Activated T-helper 2 cell treated with anti-CD3 and anti-CD28 coated beads, Interferon-gamma antibody, Interleukin-2, Interleukin-4, amounts not matched to agents 10 μg/mL and 5 μg/mL and 100 μg/mL, durations not matched to agents 14 hours and 24 hours and 36 hours (primary cell): ENCODE measurements around the gene PHPT1. TPM values are rescaled to one million over a fixed set of nuclear protein-coding genes. Genes with fewer than 3 reads are reported as not detected.

Experiments used
- DNase-seq: peaks from one replicate; pipeline ENCODE4 v3.0.0; 2021; ENCODE audit warnings: low spot score
- H3K27ac Mint-ChIP-seq: one replicate; pipeline ENCODE4 v1.8.0; 2021; ENCODE audit warnings: mixed read lengths
- H3K27me3 Mint-ChIP-seq: one replicate; pipeline ENCODE4 v1.8.0; 2021; ENCODE audit warnings: low read depth, mixed read lengths
- H3K36me3 Mint-ChIP-seq: one replicate; pipeline ENCODE4 v1.8.0; 2021; ENCODE audit warnings: low read depth, mixed read lengths
- H3K4me1 Mint-ChIP-seq: one replicate; pipeline ENCODE4 v1.8.0; 2021; ENCODE audit warnings: low read depth, mixed read lengths
- H3K4me3 Mint-ChIP-seq: one replicate; pipeline ENCODE4 v1.8.0; 2021; ENCODE audit warnings: low read depth, mild to moderate bottlenecking, moderate library complexity, mixed read lengths
- H3K9me3 Mint-ChIP-seq: one replicate; pipeline ENCODE4 v1.8.0; 2021; ENCODE audit warnings: mixed read lengths
- intact Hi-C: fragments of 100-400 bp; cut with micrococcal nuclease; formaldehyde crosslinking; loops from one replicate; pipeline ENCODE4 v1.15.1; 2023
- total RNA-seq: library from RNA; stranded (reverse); gene quantifications from 2 replicates; pipeline ENCODE4 v1.2.3, GENCODE V29; 2022

PHPT1 gene
- total RNA-seq, 1 donor from 2014 or later: 127 TPM

DNA sequence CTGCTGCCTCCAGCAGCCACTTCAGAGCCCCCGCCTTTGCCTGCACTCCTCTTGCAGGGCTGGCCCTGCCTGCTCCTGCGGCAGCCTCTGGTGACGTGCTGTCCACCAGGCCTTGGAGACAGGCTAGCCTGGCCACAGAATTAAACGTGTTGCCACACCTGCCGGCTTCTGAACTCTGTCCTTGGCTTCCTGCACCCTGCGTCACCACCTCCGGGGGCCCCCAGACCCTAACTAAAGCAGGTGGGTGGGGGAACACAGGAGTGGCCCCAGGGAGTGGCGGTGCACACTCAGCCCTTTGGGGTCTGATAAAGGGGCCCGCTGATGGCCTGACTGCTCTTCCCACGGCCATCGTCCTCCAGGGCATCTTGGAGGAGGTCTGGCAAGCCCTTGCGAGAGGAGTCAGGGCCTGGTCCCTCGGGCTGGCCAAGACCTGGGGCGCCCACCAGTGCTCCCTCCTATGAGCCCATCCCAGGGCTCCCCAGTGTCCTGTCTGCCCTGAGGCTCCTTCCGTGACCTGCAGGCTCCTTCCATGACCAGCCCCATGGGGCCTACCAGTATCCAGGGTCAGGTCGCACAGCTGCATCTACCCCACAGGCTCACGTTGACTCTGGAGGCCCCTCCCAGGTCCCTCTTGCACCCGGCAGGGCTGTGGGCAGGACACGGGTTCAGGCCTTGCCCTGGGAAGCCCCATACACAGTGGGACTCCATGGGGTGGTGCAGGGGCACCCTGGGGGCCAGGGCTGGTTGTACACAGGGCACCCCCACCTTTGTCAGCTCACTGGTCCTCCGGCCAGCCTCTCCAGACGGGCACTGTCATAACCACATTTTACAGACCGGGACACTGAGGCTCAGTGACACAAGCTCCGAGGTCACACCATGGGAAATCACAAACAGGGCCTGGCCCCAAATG lies 1.9 kb downstream of the PHPT1 start:
- peaks cover 9% of the 10 kb centered on the region for H3K27me3 Mint-ChIP-seq

DNA sequence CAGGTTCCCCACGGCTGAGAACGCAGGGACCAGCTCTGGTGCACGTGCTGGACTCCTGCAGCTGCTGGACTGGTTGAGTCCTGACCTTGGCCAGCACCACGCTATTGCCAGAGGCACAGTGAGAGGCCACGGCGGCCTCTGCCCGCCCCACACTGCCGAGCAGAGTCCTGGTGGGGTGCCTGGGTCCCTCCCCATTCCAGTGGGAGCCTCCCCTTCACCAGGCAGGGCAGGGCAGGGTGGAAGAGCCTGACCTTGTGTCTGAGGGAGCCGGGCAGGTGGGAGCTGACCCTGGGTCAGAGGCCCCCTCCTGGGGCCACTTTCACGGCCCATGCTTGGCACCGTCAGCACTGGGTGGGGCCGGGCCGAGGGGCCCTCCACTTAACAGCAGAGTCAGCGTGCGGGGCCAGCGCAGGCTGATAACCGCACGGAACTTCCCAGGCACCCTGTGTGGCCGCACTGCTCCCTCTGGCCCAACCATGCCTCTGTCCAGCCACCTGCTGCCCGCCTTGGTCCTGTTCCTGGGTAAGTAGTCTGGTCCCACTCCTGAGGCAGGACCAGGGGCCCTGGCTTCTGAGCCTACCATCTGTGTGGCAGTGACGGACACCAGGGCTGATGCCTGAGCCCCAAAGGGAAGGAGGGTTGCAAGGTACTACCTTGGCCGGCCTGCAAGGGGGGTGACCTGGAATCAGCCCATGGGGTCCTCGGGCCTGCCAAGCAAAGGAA lies 2.9 kb downstream of the PHPT1 start, which contains the start of gene MAMDC4:
Gene MAMDC4 (plus strand): TSS at position 406 of the 723 bp plus-strand sequence. CDS start 71 bp downstream, at position 477.
- H3K27me3 Mint-ChIP-seq: peaks cover 4% of the 10 kb centered on the region
- peaks cover 6% of the 10 kb centered on the region for H3K4me1 Mint-ChIP-seq
- no peaks in the 10 kb centered on the region for H3K9me3 Mint-ChIP-seq
- no peak within 1 kb of the TSS for H3K27ac Mint-ChIP-seq
- no peak for DNase-seq
- peak within 1 kb of the TSS; percentile 21 for H3K4me3 Mint-ChIP-seq
- intact Hi-C loops: no loop called here
- peaks cover 18% of the 10 kb centered on the region for H3K36me3 Mint-ChIP-seq

More for the DNA sequence above, 1.9 kb downstream of the PHPT1 start:
- Mint-ChIP-seq H3K4me1 (peaks cover 6% of the 10 kb centered on the region), H3K27ac (no peak overlapping the region), H3K9me3 (no peaks in the 10 kb centered on the region), H3K36me3 (peaks cover 21% of the 10 kb centered on the region), H3K4me3 (peak overlapping the region; percentile 26)
- DNase-seq: no peak
- intact Hi-C loops: no loop called here

DNA sequence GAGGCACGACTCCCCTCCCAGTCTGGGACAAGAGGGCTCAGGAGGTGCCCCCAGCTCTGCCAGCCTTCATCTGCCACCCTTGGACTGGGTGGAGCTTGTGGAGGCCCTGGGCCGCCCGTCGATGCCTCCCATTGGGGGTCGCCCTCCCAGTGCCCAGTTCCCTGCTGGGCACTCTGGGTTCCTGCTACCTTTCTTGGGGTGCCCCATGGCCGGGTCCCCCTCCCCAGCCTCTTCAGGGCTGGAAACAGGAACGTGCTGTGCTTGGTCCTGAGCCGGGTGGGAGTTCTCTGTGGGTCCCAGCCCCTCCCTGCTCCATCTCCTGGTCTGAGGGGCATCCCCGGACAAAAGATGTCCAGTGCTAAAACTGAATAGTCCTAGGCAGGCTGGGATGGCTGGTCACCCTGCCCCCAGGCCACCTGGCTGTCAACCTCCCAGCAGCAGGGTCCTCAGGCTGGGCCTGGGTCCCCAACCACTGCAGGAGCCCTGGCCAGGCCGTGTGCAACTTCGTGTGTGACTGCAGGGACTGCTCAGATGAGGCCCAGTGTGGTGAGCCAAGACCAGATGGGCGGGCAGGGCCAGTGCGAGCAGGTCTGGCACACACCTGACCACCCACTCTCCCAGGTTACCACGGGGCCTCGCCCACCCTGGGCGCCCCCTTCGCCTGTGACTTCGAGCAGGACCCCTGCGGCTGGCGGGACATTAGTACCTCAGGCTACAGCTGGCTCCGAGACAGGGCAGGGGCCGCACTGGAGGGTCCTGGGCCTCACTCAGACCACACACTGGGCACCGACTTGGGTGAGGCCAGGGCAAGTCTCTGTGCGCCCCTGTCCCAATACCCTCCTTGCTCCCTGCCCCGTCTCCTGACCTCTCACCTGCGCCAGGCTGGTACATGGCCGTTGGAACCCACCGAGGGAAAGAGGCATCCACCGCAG lies 3.7 kb downstream of the PHPT1 start:
- Mint-ChIP-seq H3K4me3 (no peak overlapping the region), H3K9me3 (no peaks in the 10 kb centered on the region), H3K27ac (no peak overlapping the region), H3K27me3 (no peaks in the 10 kb centered on the region), H3K36me3 (peaks cover 14% of the 10 kb centered on the region), H3K4me1 (peaks cover 1% of the 10 kb centered on the region)
- no peak for DNase-seq
- intact Hi-C loops: no loop called here

DNA sequence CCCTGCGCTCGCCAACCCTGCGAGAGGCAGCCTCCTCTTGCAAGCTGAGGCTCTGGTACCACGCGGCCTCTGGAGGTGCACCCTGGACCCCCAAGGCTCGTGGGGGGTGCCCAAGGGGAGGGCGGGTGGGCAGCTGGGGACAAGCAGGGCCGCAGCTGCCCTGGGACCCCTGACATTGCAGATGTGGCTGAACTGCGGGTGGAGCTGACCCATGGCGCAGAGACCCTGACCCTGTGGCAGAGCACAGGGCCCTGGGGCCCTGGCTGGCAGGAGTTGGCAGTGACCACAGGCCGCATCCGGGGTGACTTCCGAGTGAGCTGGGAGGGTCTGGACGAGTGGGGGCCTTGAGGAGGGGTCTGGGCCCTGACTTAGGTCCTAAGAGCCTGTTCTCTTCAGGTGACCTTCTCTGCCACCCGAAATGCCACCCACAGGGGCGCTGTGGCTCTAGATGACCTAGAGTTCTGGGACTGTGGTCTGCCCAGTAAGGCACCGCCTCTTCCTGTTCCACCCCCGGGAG lies 4.4 kb downstream of the PHPT1 start:
- Mint-ChIP-seq H3K36me3 (peaks cover 14% of the 10 kb centered on the region), H3K4me1 (peaks cover 1% of the 10 kb centered on the region), H3K27me3 (no peaks in the 10 kb centered on the region), H3K27ac (no peak overlapping the region), H3K9me3 (no peaks in the 10 kb centered on the region), H3K4me3 (no peak overlapping the region)
- DNase-seq: no peak
- intact Hi-C loops: no loop called here

DNA sequence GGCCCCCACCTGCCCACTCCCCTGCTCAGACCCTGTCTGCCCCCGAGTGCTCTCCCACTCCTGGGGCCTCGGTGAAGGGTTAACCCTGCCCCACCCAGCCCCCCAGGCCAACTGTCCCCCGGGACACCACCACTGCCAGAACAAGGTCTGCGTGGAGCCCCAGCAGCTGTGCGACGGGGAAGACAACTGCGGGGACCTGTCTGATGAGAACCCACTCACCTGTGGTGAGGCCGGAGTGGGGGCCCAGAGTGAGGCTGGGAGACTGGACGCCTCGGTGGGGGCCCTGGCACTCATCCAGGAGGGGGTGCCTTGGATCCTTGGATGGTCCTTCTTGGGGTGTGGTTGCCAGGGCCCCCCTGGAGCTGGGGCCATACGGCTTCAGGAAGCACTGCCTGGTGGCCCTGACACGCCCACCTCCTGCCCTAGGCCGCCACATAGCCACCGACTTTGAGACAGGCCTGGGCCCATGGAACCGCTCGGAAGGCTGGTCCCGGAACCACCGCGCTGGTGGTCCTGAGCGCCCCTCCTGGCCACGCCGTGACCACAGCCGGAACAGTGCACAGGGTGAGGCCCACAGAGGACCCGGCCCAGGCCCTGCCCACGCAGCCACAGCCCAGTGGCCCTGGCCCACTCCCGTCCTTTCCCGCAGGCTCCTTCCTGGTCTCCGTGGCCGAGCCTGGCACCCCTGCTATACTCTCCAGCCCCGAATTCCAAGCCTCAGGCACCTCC lies 5.1 kb downstream of the PHPT1 start:
- Mint-ChIP-seq H3K27ac (no peak overlapping the region), H3K36me3 (peaks cover 14% of the 10 kb centered on the region), H3K4me1 (peaks cover 1% of the 10 kb centered on the region), H3K4me3 (no peak overlapping the region), H3K27me3 (no peaks in the 10 kb centered on the region), H3K9me3 (no peaks in the 10 kb centered on the region)
- no peak for DNase-seq
- intact Hi-C loops: no loop called here

DNA sequence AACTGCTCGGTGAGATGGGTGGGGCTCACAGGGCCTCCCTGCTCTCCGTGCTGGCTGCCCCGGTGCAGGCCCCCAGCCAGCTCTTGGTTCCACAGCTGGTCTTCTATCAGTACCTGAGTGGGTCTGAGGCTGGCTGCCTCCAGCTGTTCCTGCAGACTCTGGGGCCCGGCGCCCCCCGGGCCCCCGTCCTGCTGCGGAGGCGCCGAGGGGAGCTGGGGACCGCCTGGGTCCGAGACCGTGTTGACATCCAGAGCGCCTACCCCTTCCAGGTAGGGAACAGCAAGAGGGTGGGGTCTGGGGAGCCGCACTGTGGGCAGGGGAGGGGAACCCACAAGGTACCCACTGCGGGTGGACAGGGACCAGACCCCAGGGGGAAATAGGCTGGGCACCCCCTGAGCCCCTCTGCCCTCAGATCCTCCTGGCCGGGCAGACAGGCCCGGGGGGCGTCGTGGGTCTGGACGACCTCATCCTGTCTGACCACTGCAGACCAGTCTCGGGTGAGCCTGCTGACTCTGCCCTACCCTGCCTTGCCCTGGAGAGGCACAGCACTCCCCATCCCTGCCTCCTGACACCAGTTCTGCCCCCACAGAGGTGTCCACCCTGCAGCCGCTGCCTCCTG lies 5.7 kb downstream of the PHPT1 start:
- no peaks in the 10 kb centered on the region for H3K9me3 Mint-ChIP-seq
- no peak for DNase-seq
- intact Hi-C loops: no loop called here
- no peak overlapping the region for H3K27ac Mint-ChIP-seq
- H3K36me3 Mint-ChIP-seq: peaks cover 14% of the 10 kb centered on the region
- peaks cover 1% of the 10 kb centered on the region for H3K4me1 Mint-ChIP-seq
- H3K4me3 Mint-ChIP-seq: no peak overlapping the region
- H3K27me3 Mint-ChIP-seq: no peaks in the 10 kb centered on the region

DNA sequence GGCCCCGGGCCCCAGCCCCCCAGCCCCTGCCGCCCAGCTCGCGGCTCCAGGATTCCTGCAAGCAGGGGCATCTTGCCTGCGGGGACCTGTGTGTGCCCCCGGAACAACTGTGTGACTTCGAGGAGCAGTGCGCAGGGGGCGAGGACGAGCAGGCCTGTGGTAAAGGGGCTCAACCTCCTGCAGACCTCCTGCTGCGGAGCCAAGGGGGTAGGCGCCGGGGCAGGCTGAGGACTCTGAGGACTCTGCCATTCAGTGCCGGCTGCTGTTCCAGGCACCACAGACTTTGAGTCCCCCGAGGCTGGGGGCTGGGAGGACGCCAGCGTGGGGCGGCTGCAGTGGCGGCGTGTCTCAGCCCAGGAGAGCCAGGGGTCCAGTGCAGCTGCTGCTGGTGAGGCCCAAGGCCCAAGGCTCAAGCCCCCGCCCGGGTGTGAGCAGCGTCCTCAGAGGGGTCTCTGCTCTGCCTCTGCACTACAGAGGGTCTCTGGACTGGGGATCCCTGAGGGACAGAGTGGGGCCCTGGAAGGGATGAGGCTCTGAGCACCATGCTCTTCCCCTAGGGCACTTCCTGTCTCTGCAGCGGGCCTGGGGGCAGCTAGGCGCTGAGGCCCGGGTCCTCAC lies 6.4 kb downstream of the PHPT1 start:
- Mint-ChIP-seq H3K4me1 (no peaks in the 10 kb centered on the region), H3K27me3 (no peaks in the 10 kb centered on the region), H3K27ac (no peak overlapping the region), H3K4me3 (no peak overlapping the region), H3K9me3 (no peaks in the 10 kb centered on the region), H3K36me3 (peaks cover 15% of the 10 kb centered on the region)
- intact Hi-C loops: no loop called here
- no peak for DNase-seq

DNA sequence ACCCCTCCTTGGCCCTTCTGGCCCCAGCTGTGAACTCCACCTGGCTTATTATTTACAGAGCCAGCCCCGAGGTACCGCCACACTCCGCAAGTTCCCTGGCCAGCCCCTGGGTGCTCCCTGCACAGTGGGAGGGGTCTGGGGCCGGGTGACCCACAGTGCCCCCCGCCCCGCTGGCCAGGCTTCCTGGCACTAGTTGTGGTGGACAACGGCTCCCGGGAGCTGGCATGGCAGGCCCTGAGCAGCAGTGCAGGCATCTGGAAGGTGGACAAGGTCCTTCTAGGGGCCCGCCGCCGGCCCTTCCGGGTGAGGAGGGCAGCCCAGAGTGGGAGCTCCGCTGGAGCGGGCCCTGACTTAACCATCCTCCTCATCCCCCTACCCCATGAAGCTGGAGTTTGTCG lies 6.9 kb downstream of the PHPT1 start:
- Mint-ChIP-seq H3K9me3 (no peaks in the 10 kb centered on the region), H3K4me3 (no peak overlapping the region), H3K36me3 (peaks cover 11% of the 10 kb centered on the region), H3K4me1 (no peaks in the 10 kb centered on the region), H3K27me3 (no peaks in the 10 kb centered on the region), H3K27ac (no peak overlapping the region)
- no peak for DNase-seq
- intact Hi-C loops: no loop called here

DNA sequence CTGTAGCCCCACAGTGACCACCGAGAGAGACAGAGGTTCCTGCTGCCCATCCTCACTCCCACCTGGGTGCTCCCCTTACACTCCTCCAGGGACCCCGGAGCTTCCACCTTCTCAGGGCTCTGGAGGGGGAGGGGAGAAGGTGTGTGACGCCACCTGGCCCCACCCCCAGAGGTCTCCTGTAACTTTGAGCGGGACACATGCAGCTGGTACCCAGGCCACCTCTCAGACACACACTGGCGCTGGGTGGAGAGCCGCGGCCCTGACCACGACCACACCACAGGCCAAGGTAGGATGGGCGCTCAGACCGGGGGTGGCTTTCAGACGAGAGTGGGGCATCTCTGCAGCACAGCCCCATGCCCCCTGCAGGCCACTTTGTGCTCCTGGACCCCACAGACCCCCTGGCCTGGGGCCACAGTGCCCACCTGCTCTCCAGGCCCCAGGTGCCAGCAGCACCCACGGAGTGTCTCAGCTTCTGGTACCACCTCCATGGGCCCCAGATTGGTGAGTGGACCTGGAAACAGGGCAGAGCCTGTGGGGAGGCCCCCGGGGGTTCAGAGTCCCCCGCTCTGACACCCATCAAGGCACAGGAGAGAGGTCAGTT lies 7.4 kb downstream of the PHPT1 start:
- Mint-ChIP-seq H3K27ac (no peak overlapping the region), H3K27me3 (no peaks in the 10 kb centered on the region), H3K4me1 (no peaks in the 10 kb centered on the region), H3K9me3 (no peaks in the 10 kb centered on the region), H3K36me3 (peaks cover 6% of the 10 kb centered on the region), H3K4me3 (no peak overlapping the region)
- DNase-seq: no peak
- intact Hi-C loops: no loop called here

DNA sequence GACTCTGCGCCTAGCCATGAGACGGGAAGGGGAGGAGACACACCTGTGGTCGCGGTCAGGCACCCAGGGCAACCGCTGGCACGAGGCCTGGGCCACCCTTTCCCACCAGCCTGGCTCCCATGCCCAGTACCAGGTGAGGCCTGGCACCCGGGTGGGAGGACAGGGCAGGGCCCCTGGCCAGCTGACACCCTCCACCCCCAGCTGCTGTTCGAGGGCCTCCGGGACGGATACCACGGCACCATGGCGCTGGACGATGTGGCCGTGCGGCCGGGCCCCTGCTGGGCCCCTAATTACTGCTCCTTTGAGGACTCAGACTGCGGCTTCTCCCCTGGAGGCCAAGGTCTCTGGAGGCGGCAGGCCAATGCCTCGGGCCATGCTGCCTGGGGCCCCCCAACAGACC lies 8.0 kb downstream of the PHPT1 start:
- peaks cover 9% of the 10 kb centered on the region for H3K36me3 Mint-ChIP-seq
- intact Hi-C loops: no loop called here
- H3K4me3 Mint-ChIP-seq: no peak overlapping the region
- H3K4me1 Mint-ChIP-seq: no peaks in the 10 kb centered on the region
- no peak overlapping the region for H3K27ac Mint-ChIP-seq
- no peaks in the 10 kb centered on the region for H3K27me3 Mint-ChIP-seq
- H3K9me3 Mint-ChIP-seq: no peaks in the 10 kb centered on the region
- DNase-seq: no peak
